ENCODE results near the gene RNPEP.

RNPEP gene

GRCh38 chr1:202036595-202037387 is 54.3 kb downstream of the RNPEP start:
- no peak for TF ChIP-seq CTCF (IDR thresholded peaks at IDR 0.05)

GRCh38 chr1:202037706-202038296 is 55.4 kb downstream of the RNPEP start:
- no peak for TF ChIP-seq CTCF (IDR thresholded peaks at IDR 0.05)

- TF ChIP-seq CTCF (IDR thresholded peaks at IDR 0.05), result no peak
Measured at GRCh38 chr1:202038688-202039346, 56.4 kb downstream of the RNPEP start.

- no peak for TF ChIP-seq CTCF (IDR thresholded peaks at IDR 0.05)
Measured at GRCh38 chr1:202045705-202046104, 63.3 kb downstream of the RNPEP start.

- TF ChIP-seq CTCF (IDR thresholded peaks at IDR 0.05), result no peak
Measured at GRCh38 chr1:202046227-202046626, 63.8 kb downstream of the RNPEP start.

GRCh38 chr1:202046748-202047708 is 64.6 kb downstream of the RNPEP start:
- no peak for TF ChIP-seq CTCF (IDR thresholded peaks at IDR 0.05)

- no peak for TF ChIP-seq CTCF (IDR thresholded peaks at IDR 0.05)
Measured at GRCh38 chr1:202047977-202048376, 65.5 kb downstream of the RNPEP start.
